ENCODE results near the gene STT3A.

STT3A gene

GRCh38 chr11:125663910-125664309 lies 71.3 kb downstream of the STT3A start:
- DNase-seq (ENCODE audit: low spot score), result no peak

- no peak for DNase-seq (ENCODE audit: low spot score)
Observed at GRCh38 chr11:125667151-125667550, 74.5 kb downstream of the STT3A start.

GRCh38 chr11:125670172-125670571 lies 77.5 kb downstream of the STT3A start:
- no peak for DNase-seq (ENCODE audit: low spot score)

GRCh38 chr11:125671561-125671960 lies 78.9 kb downstream of the STT3A start:
- DNase-seq (ENCODE audit: low spot score), result no peak

All from GM03348 (cell line).